NCI-H1436 treated with DMSO at 0.1 percent for 48 hours (cell line): ENCODE data around the gene TMEM69.
"Not testable (repeated sequence)": the region's sequence is repeated elsewhere in the genome, so short reads cannot be mapped to it uniquely, and the experiment has no call there.

Experiments
- DNase-seq: peaks from one replicate; lab custom pipeline; 2025; lab: John Stamatoyannopoulos, UW

Gene TMEM69

GRCh38 chr1:45739641-45740156, 51.7 kb downstream of the TMEM69 start:
- DNase-seq: not testable (repeated sequence)
